GM19238 (cell line): ENCODE data around the gene RIMKLB.
"Not testable (repeated sequence)": the region's sequence is repeated elsewhere in the genome, so short reads cannot be mapped to it uniquely, and the experiment has no call there.

Experiments
- DNase-seq: peaks from one replicate; pipeline ENCODE4 v3.0.0; 2011; ENCODE audit warnings: low spot score; ENCODE audit not compliant: insufficient read length

The RIMKLB gene

DNA sequence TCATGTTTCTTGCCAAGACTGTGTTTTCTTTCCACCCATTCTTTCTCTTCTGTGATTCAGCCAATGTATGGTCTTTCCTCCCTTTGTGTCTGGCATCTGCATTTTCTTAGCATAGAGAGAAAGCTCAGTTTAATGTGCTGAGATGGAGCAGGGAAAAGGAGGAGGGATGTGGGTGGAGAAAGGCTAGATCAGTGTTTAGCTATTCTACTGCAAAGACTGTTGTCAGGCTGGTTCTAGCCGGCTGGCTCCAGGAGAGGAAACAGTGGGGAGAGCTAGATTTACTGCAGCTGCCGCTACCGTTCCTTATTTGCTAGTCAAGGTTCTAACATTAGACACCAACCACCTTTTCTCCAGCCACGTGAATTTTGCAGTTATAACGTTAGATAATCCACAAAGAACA lies 5.2 kb upstream of the RIMKLB start:
- no peak for DNase-seq

DNA sequence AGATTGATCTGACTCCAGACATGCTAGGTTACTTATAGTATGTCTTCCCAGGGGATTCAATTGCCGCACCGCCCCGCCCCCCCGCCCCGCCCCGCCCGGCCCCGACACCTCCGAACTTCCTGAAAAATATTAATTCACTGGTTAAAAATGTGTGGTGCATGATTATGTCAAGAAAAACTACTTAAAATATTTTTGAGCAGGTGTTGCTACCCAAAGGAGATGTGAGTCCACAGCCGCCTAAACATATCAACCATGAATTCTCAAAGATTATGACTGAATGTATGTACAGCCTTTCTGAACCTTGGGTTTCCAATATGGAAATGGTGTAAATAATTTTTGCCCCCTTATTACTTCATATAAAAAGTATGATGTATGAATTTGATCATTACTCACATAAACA lies 2.7 kb upstream of the RIMKLB start:
- no peak for DNase-seq

DNA sequence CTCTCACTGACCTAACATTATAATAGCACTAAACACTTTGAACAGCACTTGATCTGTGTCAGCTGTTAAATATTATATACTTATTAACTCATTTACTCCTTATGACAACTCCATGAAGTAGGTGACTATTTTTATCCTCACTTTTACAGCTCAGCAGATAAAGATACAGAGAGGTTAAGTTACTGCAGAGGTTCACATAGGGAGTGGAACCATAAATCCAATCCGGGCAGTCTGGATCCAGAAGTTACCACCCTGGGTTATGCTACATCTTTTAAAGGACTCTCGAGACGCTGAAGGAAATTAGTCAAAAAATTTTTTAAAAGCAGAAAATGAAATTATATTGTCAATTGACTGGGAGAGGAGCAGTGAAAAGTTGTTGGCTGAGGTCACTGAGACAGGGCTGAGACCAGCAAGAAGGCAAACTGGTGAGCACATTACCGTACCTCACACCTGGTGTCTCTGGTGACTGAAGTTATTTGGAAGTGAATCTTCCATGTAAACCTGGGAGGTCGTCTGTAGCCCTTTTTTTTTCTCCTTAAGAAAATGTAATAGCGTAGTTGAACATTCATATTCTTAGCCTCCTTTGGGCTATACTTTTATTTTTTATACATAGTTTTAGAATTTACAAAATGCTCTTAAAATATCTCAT lies 1.2 kb upstream of the RIMKLB start:
- no peak for DNase-seq

- DNase-seq, result no peak
These were observed 693 bp upstream of the RIMKLB start for GRCh38 chr12:8697120-8697475.

DNA sequence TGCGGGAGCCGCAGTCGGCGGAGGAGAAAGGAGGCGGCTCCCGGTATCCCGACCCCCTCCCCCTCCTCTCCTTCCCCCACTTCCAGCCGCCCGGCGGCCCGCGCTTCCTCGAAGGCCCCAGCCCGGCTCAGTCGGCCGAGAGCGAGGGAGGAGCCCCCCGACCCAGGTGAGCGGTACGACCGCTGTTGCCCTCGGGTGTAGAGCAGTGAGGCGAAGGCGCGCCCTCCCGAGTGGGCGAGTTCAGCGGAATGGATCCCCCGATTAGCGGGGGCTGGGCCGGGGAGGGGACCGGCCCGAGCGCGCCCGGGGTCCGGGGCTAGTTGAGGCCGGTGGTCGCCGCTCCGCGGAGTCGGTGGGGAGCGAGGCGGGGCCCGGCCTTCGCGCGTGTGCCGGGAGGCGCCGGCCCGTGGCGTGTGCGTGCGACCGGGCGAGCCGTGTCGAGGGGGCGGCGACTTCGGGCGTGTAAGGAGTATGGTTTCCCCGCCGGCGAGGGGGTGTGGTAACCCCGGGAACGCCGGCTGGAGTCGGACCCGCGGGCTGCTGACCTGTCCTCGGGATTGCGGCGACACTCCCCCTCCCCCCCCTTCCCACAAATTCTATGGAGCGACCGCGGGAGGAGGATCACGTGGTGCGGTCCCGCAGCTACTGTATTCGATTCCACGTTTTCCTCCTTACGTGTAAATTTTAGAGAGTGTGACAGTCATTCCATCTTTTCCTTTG lies 501 bp downstream of the RIMKLB start:
- no peak for DNase-seq

- DNase-seq, result no peak
These were observed 1.1 kb downstream of the RIMKLB start for GRCh38 chr12:8698879-8699278.

- DNase-seq, result no peak
These were observed 1.9 kb downstream of the RIMKLB start for GRCh38 chr12:8699714-8700113.

DNA sequence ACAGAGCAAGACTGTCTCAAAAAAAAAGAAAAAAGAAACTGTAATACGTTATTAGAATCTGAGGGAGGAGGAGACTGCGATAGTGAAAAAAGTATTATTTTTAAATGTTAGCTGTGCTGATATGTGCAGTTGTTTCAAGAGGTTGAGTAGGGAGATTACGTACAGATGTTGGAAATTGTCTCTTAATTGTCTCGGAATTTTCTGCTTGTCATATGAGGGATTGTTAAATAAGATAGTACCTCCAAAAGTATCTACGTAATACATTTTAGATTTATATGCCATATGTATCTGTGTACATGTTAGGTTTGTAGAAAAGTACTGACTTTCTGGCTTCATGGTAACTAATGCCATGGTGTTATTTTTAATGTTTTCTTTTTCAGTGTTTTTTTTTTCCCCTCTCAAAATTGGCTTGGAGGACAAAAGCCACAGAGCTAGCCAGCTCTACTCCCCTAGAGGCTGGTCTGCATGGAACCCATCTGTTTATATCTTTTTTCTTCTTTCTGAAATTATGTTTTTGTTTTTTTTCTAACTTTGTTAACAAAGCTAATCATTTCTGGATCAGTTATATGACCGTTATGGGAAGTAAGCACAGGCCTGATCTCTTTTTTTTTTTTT lies 3.4 kb downstream of the RIMKLB start:
- no peak for DNase-seq

DNA sequence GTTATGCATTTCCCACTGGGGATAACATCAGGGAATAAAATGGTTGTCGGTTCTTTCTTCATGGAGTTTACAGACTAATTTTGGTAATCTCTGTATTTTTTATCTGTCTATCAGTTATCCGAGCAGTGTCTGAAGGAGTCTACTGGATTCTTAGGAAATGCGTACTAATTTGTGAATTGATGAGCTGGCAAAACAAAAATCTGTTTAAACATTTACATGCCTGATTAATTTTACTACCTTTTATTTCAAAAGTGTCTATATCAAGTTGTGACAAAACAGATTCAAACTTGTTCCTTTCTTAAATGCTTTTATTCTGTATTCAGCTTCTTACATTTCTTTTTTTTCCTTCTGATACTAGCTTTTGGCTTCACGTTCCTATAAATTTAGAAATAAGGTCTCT lies 4.4 kb downstream of the RIMKLB start:
- no peak for DNase-seq

DNA sequence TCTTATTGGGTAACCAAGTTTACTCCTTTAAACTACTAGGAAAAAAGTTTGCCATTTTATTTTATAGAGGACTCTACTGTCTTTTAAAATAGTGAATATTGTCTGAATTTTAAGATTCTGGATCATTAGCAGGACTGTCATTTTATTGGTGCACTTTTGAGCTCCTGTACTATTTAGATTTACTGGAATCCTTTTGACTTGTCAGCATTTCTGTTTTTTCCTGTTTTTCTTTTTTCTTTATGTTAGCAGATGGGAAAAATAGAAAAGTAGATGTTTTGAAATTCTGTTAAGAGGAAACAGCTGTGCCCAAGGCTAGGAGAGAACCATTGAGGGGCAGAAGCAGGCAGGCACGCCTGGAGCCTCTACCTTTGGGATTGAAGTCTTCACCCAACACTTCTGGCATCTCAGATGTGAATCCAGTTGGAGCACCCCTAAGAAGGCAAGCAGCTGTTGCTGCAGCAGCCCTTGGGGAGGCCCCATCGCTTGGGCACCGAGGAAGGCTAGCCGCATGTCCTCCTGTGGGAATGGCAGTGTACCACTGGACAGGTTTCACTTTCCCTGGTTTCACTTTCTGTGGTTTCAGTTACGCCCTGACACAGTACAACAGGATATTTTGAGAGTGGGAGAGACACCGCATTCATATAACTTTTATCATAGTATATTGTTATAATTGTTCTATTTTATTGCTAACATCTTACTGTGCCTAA lies 11.5 kb downstream of the RIMKLB start:
- no peak for DNase-seq

GRCh38 chr12:8712572-8712971 lies 14.8 kb downstream of the RIMKLB start:
- DNase-seq, result no peak

DNA sequence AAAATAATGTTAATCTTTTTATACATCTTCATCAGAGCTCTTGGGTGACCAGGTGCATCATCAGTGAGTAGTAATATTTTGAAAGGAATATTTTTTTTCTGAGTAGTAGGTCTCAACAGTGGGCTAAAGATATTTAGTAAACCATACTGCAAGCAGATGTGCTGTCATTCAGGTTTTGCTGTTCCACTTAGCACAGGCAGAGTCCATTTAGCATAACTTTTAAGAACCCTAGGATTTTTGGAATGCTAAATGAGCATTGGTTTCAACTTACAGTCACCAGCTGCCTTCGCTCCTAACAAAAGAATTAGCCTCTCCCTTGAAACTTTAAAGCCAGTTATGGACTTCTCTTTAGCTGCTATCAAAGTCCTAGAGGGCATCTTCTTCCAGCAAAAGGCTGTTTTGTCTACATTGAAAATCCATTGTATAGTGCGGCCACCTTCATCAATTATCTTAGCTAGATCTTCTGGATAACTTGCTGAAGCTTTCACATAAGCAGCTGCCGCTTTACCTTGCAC lies 24.6 kb downstream of the RIMKLB start:
- DNase-seq, result no peak

DNA sequence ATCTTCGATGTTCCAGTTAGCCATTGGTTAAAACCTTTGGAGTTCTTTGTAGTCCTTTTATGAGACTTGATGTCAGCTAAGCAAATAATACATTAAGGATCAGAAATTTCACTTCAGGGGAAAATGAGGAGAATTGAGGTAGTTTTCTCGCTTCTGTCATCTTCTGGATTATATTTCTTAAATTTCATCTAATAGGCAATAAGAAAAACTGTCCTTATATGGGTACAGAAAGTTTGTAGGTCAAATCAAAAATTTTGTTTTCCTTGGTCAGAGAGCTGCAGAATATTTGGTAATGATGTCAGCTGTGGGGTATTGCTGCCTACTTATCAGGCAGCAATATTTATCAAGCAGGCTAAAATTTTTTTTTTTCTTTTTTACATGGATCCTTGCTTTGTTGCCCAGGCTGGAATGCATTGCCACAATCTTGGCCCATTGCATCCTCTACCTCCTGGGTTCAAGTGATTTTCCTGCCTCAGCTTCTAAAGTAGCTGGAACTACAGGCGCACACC lies 37.1 kb downstream of the RIMKLB start:
- DNase-seq, result no peak

GRCh38 chr12:8742501-8742900 lies 44.7 kb downstream of the RIMKLB start:
- DNase-seq, result no peak

DNA sequence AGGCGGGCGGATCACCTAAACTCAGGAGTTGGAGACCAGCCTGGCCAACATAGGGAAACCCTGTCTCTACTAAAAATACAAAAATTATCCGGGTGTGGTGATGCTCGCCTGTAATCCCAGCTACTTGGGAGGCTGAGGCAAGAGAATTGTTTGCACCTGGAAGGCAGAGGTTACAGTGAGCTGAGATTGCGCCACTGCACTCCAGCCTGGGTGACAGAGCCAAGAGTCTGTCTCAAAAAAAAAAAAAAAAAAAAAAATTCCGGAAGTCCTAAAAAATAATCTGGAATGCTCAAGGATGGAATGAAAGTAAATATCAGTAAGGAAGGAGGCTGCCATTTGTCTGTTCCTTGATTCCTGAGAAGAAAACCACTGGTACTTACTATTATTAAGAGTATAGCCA lies 45.3 kb downstream of the RIMKLB start:
- not testable (repeated sequence) for DNase-seq

GRCh38 chr12:8745631-8746030 lies 47.8 kb downstream of the RIMKLB start:
- DNase-seq, result not testable (repeated sequence)

DNA sequence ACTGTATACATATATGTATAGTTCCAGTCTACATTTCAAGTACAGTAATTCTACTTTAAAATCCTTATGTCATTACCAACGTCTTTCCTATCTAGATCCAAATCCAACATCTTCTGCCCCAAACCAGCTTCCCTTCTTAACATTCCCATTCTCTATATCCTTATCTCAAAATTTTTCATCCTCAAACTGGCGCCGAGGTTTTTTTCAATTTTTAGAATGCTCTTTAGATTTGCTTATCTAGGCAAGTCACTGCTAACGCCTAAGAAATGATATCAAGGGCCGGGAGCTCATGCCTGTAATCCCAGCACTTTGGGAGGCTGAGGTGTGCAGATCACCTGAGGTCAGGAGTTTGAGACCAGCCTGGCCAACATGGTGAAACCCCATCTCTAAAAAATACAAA lies 48.3 kb downstream of the RIMKLB start:
- no peak for DNase-seq

DNA sequence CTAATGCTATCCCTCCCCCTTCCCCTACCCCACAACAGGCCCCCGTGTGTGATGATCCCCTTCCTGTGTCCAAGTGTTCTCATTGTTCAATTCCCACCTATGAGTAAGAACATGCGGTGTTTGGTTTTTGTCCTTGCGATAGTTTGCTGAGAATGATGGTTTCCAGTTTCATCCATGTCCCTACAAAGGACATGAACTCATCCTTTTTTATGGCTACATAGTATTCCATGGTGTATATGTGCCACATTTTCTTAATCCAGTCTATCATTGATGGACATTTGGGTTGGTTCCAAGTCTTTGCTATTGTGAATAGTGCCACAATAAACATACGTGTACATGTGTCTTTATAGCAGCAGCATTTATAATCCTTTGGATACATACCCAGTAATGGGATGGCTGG lies 62.3 kb downstream of the RIMKLB start:
- not testable (repeated sequence) for DNase-seq

GRCh38 chr12:8762701-8763100 lies 64.9 kb downstream of the RIMKLB start:
- not testable (repeated sequence) for DNase-seq

GRCh38 chr12:8766121-8766520 lies 68.3 kb downstream of the RIMKLB start:
- not testable (repeated sequence) for DNase-seq

DNA sequence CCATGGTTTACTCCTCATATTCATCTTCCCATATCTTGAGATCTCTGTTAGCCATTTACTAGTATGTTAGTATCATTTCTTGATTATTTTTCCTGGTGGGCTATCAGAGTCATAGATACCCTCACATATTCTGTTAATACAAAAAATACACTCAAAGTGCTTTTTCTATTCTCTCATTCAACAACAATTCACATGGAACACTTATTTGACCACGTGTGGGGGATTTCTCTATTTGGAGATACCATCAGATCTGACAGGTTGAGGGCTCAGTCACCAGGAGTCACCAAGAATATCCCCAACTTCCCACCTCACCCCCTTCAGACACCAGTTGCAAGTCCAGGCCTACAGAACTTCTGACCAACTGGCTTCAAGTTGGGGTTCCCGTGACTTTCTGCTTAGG lies 72.7 kb downstream of the RIMKLB start:
- no peak for DNase-seq

- DNase-seq, result no peak
These were observed 73.3 kb downstream of the RIMKLB start for GRCh38 chr12:8771072-8771471.
